Fibroblast of lung (primary cell): ENCODE data around the gene INO80C.

Source experiments
- EZH2 ChIP-seq: IDR thresholded peaks from 2 replicates; pipeline ENCODE4 v1.5.1; 2012; ENCODE audit warnings: low read length, control low read depth, mild to moderate bottlenecking; ENCODE audit errors: missing control alignments
- TF ChIP-seq, protein P1 (sequence below), 2 donors: IDR thresholded peaks in 1 of 2; conservative IDR thresholded peaks in 1 of 2; 1 replicate in 1 of 2; 2 replicates in 1 of 2; pipeline ENCODE4 v1.5.1; 2011 to 2012; ENCODE audit warnings: low read length in 2 of 2, control low read depth in 1 of 2, inconsistent platforms in 1 of 2, low read depth in 1 of 2, mild to moderate bottlenecking in 1 of 2

DNA sequence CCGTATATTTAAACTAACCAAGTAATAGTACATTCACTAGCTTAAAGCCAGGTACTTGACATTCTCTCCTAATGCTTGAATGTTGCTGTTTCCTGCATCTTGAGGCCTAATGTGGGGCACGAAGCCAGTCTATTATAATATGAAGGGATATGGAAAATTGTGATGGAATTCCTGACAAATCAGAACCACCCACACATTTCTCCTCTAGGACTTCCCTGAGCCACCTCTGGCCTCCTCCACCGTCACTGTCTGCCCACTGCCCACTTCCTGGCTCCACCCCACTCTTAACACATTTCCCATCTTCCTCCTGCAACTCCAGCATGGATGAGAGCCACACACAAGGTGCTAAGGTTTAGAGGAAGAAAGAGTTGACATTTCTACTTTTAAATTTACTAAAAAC lies 19.0 kb upstream of the INO80C start:
- TF ChIP-seq, protein P1, sequence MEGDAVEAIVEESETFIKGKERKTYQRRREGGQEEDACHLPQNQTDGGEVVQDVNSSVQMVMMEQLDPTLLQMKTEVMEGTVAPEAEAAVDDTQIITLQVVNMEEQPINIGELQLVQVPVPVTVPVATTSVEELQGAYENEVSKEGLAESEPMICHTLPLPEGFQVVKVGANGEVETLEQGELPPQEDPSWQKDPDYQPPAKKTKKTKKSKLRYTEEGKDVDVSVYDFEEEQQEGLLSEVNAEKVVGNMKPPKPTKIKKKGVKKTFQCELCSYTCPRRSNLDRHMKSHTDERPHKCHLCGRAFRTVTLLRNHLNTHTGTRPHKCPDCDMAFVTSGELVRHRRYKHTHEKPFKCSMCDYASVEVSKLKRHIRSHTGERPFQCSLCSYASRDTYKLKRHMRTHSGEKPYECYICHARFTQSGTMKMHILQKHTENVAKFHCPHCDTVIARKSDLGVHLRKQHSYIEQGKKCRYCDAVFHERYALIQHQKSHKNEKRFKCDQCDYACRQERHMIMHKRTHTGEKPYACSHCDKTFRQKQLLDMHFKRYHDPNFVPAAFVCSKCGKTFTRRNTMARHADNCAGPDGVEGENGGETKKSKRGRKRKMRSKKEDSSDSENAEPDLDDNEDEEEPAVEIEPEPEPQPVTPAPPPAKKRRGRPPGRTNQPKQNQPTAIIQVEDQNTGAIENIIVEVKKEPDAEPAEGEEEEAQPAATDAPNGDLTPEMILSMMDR (conservative IDR thresholded peaks at IDR 0.05 in 1 of 2, IDR thresholded peaks at IDR 0.05 in 1 of 2; ENCODE audit: low read depth in 1 of 2, low read length in 2 of 2) = no peak
- TF ChIP-seq EZH2 = no peak
